Epithelial cell of alveolus of lung (primary cell): ENCODE results near the gene OR2T5. TPM values are rescaled to one million over a fixed set of nuclear protein-coding genes. Genes with fewer than 3 reads are reported as not detected.

ENCODE experiments used
- total RNA-seq: library from RNA; depleted of rRNA; stranded (reverse); fragments of >200 nt; gene quantifications from 2 replicates; pipeline ENCODE4 v1.2.1, GENCODE V29; 2015

OR2T5 gene, protein sequence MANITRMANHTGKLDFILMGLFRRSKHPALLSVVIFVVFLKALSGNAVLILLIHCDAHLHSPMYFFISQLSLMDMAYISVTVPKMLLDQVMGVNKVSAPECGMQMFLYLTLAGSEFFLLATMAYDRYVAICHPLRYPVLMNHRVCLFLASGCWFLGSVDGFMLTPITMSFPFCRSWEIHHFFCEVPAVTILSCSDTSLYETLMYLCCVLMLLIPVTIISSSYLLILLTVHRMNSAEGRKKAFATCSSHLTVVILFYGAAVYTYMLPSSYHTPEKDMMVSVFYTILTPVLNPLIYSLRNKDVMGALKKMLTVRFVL
- not detected in 2 replicates for total RNA-seq

DNA sequence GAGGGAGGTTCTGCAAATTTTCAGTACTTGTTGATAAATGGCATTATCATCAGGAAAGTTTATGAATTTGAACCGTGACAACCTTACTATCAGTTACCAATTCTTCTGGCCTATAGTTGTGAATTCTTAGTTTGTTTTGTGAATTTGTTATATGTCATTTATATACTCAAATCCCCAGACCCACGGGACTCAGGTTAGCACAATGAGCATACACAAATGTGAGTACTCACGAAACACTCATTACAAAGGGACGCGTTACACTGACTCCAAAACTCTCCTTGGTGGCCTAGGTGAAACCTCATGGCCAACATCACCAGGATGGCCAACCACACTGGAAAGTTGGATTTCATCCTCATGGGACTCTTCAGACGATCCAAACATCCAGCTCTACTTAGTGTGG, at the start of gene OR2T5:
OR2T5 (plus strand) TSS at position 301 of the 400 bp plus-strand sequence; CDS start at position 301, 0 bp downstream.

GRCh38 chr1:248445399-248445798, 43.0 kb upstream of the OR2T5 start, which contains the start of gene OR2T2:
Gene OR2T2 (plus strand): TSS chr1:248445637. CDS start chr1:248452798, 7,161 bp downstream.

GRCh38 chr1:248473051-248473450, 15.3 kb upstream of the OR2T5 start, which contains the start of gene OR2T3:
Gene OR2T3 (plus strand): TSS chr1:248473351. CDS start chr1:248473351, 0 bp downstream.

DNA sequence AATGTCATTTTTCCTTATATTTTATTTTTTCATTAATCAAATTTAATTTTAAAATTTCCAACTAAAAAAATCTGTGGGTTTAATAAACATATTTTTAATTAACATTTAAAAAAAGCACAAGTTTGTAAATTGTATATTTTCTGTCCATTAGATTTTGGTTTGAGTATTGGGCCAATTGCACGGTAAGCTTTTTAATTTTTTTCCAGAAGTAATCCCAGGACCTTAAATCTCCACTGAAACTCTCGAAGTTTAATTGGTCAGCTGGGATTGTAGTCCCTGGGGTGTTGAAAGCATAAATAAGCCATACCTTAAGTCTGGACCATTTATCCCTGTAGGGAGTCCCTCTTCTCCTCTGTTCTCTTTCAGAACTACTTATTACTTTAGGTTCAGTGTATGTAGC, 19.4 kb downstream of the OR2T5 start, which contains the start of gene OR2G6:
OR2G6 (plus strand) TSS at position 301 of the 400 bp plus-strand sequence. CDS start 13,574 bp downstream, outside the sequence.

Other genes with a start within 250 kb of the OR2T5 start
- not detected in 2 replicates for gene OR2T33, start 210.6 kb upstream of the OR2T5 start, total RNA-seq
- not detected in 2 replicates for gene OR2T12, start 185.2 kb upstream of the OR2T5 start, total RNA-seq
- not detected in 2 replicates for gene OR2M7, start 164.0 kb upstream of the OR2T5 start, total RNA-seq
- gene OR14C36, start 139.8 kb upstream of the OR2T5 start, total RNA-seq: not detected in 2 replicates
- gene OR2T4, start 126.9 kb upstream of the OR2T5 start, total RNA-seq: not detected in 2 replicates
- gene OR2T6, start 112.8 kb upstream of the OR2T5 start, total RNA-seq: not detected in 2 replicates
- not detected in 2 replicates for gene OR2T1, start 85.5 kb upstream of the OR2T5 start, total RNA-seq
- not detected in 2 replicates for gene OR2T2, start 43.0 kb upstream of the OR2T5 start, total RNA-seq
- not detected in 2 replicates for gene OR2T3, start 15.2 kb upstream of the OR2T5 start, total RNA-seq
- not detected in 2 replicates for gene OR2G6, start 19.5 kb downstream of the OR2T5 start, total RNA-seq
- gene OR2T29, start 74.2 kb downstream of the OR2T5 start, total RNA-seq: not detected in 2 replicates
- gene OR2T34, start 86.2 kb downstream of the OR2T5 start, total RNA-seq: not detected in 2 replicates
- gene OR2T10, start 109.1 kb downstream of the OR2T5 start, total RNA-seq: not detected in 2 replicates
- gene OR2T11, start 146.5 kb downstream of the OR2T5 start, total RNA-seq: not detected in 2 replicates
- not detected in 2 replicates for gene OR2T35, start 156.7 kb downstream of the OR2T5 start, total RNA-seq
- gene OR2T27, start 166.9 kb downstream of the OR2T5 start, total RNA-seq: not detected in 2 replicates
- gene OR14I1, start 214.2 kb downstream of the OR2T5 start, total RNA-seq: not detected in 2 replicates